CD1c-positive myeloid dendritic cell (primary cell): ENCODE results near the gene AHNAK2.
"Not testable (repeated sequence)": the region's sequence is repeated elsewhere in the genome, so short reads cannot be mapped to it uniquely, and the experiment has no call there.

ENCODE experiments used
- DNase-seq: peaks from one replicate; pipeline ENCODE4 v3.0.0-alpha.2; 2016; ENCODE audit errors: extremely low spot score

The AHNAK2 gene

DNA sequence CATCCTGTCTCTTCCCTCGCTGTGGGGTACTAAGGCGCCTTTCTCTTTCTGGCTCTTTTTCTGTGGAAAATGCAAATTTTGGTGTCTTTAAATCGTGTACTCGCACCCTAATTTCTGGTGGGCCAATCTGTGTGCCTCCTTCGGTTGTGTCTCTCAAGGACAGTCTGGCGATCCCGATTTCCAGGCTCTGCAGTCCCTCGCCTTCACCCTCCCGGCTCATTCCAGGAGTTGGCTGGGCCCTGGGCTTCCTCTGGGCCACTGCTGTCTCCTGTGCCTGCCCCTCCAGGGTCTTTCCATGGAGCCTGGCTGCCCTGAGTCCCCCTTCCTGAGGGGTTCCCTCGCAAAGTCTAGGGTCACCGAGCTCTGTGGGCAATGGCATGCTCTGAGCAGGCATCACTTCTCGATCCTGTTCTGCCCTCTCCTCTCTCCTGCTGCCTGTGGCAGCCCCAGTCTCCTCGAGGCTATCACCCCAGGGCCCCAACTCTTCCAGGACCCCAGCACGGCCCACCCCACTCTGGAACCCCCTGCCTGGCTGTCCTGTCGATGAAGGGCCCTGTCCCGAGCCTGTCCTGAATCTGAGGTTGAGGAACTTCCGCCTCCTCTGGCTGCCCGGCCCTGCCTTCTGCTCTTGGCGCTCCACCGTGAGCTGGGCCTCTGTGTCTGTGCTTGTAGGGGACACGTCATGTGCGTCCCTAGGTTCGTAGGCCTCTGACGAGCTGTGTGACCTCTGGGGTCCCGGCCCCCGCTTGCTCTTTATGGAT, 24.1 kb downstream of the AHNAK2 start:
- no peak for DNase-seq

DNA sequence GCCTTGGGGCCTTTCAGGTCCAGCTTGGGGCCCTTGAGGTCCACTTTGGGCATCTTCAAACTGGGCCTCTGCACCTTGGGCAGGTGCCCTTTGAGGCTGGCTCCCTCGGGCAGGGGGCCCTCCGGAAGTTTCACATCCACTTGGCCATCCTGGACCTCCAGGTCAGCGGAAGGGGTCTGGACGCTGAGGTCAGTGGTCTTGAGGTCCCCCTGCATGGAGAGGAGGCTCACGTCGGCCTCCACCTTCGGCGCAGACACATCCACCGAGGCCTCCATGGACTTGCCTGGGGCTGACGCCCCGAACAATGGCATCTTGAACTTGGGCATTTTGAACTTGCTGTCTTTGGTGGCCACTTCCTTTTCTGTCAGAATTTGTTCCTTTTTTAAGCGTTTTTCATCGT, 25.1 kb downstream of the AHNAK2 start:
- DNase-seq: no peak

DNA sequence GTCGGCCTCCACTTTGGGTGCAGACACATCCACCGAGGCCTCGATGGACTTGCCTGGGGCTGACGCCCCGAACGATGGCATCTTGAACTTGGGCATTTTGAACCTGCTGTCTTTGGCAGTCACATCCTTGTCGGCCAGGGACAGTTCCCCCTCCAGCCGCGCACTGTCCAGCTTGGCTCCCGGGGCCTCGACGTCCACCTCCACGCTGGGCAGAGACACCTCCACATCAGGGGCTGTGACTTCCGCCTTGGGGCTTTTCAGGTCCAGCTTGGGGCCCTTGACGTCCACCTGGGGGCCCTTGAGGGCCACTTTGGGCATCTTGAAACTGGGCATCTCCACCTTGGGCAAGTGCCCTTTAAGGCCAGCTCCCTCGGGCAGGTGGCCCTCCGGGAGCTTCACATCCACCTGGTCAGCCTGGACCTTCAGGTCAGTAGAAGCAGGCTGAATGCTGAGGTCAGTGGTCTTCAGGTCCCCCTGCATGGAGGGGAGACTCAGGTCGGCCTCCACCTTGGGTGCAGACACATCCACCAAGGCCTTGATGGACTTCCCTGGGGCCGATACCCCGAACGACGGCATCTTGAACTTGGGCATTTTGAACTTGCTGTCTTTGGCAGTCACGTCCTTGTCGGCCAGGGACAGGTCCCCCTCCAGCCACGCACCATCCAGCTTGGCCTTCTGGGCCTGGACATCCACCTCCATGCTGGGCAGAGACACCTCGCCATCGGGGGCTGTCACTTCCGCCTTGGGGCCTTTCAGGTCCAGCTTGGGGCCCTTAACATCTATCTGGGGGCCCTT, 26.1 kb downstream of the AHNAK2 start:
- DNase-seq: not testable (repeated sequence)

DNA sequence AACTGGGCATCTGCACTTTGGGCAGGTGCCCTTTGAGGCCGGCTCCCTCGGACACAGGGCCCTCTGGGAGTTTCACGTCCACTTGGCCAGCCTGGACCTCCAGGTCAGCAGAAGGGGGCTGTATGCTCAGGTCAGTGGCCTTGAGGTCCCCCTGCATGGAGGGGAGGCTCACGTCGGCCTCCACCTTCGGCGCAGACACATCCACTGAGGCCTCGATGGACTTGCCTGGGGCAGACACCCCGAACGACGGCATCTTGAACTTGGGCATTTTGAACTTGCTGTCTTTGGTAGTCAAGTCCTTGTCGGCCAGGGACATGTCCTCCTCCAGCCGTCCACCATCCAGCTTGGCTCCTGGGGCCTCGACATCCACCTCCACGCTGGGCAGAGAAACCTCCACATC, 27.5 kb downstream of the AHNAK2 start:
- DNase-seq: not testable (repeated sequence)

DNA sequence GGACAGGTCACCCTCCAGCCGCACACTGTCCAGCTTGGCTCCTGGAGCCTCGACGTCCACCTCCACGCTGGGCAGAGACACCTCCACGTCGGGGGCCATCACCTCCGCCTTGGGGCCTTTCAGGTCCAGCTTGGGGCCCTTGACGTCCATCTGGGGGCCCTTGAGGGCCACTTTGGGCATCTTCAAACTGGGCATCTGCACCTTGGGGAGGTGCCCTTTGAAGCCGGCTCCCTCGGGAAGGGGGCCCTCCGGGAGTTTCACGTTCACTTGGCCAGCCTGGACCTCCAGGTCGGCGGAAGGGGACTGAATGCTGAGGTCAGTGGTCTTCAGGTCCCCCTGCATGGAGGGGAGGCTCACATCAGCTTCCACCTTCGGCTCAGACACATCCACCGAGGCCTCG, 28.2 kb downstream of the AHNAK2 start:
- DNase-seq: no peak

DNA sequence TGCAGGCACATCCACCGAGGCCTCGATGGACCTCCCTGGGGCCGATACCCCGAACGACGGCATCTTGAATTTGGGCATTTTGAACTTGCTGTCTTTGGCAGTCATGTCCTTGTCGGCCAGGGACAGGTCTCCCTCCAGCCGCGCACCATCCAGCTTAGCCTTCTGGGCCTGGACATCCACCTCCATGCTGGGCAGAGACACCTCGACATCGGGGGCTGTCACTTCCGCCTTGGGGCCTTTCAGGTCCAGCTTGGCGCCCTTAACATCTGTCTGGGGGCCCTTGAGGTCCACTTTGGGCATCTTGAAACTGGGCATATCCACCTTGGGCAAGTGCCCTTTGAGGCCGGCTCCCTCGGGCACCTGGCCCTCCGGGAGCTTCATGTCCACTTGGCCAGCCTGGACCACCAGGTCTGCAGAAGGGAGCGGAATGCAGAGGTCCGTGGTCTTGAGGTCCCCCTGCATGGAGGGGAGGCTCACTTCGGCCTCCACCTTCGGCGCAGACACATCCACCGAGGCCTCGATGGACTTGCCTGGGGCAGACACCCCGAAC, 28.7 kb downstream of the AHNAK2 start:
- not testable (repeated sequence) for DNase-seq

DNA sequence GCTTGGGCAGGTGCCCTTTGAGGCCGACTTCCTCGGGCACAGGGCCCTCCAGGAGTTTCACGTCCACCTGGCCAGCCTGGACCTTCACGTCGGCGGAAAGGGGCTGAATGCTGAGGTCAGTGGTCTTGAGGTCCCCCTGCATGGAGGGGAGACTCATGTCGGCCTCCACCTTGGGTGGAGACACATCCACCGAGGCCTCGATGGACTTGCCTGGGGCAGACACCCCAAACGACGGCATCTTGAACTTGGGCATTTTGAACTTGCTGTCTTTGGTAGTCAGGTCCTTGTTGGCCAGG, 29.5 kb downstream of the AHNAK2 start:
- no peak for DNase-seq

DNA sequence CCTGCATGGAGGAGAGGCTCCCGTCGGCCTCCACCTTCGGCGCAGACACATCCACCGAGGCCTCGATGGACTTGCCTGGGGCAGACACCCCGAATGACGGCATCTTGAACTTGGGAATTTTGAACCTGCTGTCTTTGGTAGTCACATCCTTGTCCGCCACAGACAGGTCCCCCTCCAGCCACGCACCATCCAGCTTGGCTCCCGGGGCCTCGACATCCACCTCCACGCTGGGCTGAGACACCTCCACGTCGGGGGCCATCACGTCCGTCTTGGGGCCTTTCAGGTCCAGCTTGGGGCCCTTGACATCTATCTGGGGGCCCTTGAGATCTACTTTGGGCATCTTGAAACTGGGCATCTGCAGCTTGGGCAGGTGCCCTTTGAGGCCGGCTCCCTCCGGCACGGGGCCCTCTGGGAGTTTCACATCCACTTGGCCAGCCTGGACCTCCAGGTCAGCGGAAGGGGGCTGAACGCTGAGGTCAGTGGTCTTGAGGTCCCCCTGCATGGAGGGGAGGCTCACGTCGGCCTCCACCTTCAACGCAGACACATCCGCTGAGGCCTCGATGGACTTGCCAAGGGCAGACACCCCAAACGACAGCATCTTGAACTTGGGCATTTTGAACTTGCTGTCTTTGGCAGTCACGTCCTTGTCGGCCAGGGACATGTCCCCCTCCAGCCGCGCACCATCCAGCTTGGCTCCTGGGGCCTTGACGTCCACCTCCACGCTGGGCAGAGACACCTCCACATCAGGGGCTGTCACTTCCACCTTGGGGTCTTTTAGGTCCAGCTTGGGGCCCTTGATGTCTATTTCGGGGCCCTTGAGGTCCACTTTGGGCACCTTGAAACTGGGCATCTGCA, 30.1 kb downstream of the AHNAK2 start:
- not testable (repeated sequence) for DNase-seq

DNA sequence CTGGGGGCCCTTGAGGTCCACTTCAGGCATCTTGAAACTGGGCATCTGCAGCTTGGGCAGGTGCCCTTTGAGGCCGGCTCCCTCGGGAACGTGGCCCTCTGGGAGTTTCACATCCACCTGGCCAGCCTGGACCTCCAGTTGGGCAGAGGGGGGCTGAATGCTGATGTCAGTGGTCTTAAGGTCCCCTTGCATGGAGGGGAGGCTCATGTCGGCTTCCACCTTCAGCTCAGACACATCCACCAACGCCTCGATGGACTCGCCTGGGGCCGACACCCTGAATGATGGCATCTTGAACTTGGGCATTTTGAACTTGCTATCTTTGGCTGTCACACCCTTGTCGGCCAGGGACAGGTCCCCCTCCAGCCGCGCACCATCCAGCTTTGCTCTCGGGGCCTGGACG, 31.0 kb downstream of the AHNAK2 start:
- DNase-seq: not testable (repeated sequence)

DNA sequence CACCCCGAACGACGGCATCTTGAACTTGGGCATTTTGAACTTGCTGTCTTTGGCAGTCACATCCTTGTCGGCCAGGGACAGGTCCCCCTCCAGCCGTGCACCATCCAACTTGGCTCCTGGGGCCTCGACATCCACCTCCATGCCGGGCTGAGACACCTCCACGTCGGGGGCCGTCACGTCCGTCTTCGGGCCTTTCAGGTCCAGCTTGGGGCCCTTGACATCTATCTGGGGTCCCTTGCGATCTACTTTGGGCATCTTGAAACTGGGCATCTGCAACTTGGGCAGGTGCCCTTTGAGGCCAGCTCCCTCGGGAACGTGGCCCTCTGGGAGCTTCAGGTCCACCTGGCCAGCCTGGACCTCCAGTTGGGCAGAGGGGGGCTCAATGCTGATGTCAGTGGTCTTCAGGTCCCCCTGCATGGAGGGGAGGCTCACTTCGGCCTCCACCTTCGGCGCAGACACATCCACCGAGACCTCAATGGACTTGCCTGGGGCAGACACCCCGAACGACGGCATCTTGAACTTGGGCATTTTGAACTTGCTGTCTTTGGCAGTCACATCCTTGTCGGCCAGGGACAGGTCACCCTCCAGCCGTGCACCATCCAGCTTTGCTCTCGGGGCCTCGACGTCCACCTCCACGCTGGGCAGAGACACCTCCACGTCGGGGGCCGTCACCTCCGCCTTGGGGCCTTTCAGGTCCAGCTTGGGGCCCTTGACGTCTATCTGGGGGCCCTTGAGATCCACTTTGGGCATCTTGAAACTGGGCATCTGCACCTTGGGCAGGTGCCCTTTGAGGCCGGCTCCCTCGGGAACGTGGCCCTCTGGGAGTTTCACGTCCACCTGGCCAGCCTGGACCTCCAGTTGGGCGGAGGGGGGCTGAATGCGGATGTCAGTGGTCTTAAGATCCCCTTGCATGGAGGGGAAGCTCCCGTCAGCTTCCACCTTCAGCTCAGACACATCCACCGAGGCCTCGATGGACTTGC, 31.9 kb downstream of the AHNAK2 start:
- DNase-seq: not testable (repeated sequence)

DNA sequence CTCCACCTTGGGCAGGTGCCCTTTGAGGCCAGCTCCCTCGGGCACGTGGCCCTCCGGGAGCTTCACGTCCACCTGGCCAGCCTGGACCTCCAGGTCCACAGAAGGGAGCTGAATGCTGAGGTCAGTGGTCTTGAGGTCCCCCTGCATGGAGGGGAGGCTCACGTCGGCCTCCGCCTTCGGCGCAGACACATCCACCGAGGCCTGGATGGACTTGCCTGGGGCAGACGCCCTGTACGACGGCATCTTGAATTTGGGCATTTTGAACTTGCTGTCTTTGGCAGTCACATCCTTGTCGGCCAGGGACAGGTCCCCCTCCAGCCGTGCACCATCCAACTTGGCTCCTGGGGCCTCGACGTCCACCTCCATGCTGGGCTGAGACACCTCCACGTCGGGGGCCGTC, 32.9 kb downstream of the AHNAK2 start:
- DNase-seq: not testable (repeated sequence)

DNA sequence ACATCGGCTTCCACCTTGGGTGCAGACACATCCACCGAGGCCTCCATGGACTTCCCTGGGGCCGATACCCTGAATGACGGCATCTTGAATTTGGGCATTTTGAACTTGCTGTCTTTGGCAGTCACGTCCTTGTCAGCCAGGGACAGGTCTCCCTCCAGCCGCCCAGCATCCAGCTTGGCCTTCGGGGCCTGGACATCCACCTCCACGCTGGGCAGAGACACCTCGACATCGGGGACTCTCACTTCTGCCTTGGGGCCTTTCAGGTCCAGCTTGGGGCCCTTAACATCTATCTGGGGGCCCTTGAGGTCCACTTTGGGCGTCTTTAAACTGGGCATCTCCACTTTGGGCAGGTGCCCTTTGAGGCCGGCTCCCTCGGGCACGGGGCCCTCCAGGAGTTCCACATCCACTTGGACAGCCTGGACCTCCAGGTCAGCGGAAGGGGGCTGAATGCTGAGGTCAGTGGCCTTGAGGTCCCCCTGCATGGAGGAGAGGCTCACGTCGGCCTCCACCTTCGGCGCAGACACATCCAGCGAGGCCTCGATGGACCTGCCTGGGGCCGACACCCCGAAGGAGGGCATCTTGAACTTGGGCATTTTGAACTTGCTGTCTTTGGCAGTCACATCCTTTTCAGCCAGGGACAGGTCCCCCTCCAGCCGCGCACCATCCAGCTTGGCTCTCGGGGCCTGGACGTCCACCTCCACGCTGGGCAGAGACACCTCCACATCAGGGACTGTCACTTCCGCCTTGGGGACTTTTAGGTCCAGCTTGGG, 33.6 kb downstream of the AHNAK2 start:
- not testable (repeated sequence) for DNase-seq

DNA sequence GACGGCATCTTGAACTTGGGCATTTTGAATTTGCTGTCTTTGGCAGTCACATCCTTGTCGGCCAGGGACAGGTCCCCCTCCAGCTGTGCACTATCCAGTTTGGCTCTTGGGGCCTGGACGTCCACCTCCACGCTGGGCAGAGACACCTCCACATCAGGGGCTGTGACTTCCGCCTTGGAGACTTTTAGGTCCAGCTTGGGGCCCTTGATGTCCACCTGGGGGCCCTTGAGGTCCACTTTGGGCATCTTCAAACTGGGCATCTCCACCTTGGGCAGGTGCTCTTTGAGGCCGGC, 34.2 kb downstream of the AHNAK2 start:
- not testable (repeated sequence) for DNase-seq

DNA sequence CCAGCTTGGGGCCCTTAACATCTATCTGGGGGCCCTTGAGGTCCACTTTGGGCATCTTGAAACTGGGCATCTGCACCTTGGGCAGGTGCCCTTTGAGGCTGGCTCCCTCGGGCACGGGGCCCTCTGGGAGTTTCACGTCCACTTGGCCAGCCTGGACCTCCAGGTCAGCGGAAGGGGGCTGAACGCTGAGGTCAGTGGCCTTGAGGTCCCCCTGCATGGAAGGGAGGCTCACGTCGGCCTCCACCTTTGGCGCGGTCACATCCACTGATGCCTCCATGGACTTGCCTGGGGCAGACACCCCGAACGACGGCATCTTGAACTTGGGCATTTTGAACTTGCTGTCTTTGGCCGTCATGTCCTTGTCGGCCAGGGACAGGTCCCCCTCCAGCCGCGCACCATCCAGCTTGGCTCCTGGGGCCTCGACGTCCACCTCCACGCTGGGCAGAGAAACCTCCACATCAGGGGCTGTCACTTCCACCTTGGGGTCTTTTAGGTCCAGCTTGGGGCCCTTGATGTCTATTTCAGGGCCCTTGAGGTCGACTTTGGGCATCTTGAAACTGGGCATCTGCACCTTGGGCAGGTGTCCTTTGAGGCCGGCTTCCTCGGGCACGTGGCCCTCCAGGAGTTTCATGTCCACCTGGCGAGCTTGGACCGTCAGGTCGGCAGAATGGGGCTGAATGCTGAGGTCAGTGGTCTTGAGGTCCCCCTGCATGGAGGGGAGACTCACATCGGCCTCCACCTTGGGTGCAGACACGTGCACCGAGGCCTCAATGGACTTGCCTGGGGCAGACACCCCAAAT, 34.8 kb downstream of the AHNAK2 start:
- not testable (repeated sequence) for DNase-seq

DNA sequence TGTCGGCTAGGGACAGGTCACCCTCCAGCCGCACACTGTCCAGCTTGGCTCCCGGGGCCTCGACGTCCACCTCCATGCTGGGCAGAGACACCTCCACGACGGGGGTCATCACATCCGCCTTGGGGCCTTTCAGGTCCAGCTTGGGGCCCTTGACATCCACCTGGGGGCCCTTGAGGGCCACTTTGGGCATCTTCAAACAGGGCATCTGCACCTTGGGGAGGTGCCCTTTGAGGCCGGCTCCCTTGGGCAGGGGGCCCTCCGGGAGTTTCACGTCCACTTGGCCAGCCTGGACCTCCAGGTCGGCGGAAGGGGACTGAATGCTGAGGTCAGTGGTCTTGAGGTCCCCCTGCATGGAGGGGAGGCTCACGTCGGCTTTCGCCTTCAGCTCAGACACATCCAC, 35.6 kb downstream of the AHNAK2 start:
- no peak for DNase-seq

DNA sequence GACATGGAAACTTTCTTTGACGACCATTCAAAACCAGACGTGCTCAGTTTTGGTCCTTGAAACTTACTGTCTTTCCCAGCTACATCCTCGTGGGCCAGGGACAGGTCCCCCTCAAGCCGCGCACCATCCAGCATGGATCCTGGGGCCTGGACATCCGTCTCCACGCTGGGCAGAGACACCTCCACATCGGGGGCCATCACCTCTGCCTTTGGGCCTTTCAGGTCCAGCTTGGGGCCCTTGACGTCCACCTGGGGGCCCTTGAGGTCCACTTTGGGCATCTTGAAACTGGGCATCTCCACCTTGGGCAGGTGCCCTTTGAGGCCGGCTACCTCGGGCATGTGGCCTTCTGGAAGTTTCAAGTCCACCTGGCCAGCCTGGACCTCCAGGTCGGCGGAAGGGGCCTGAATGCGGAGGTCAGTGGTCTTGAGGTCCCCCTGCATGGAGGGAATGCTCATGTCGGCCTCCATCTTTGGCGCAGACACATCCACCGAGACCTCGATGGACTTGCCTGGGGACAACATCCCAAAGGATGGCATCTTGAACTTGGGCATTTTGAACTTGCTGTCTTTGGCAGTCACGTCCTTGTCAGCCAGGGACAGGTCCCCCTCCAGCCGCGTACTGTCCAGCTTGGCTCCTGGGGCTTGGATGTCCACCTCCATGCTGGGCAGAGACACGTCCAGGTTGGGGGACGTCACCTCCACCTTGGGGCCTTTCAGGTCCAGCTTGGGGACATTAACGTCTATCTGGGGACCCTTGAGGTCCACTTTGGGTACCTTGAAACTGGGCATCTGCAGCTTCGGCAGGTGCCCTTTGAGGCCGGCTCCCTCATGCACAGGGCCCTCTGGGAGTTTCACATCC, 36.4 kb downstream of the AHNAK2 start:
- no peak for DNase-seq

DNA sequence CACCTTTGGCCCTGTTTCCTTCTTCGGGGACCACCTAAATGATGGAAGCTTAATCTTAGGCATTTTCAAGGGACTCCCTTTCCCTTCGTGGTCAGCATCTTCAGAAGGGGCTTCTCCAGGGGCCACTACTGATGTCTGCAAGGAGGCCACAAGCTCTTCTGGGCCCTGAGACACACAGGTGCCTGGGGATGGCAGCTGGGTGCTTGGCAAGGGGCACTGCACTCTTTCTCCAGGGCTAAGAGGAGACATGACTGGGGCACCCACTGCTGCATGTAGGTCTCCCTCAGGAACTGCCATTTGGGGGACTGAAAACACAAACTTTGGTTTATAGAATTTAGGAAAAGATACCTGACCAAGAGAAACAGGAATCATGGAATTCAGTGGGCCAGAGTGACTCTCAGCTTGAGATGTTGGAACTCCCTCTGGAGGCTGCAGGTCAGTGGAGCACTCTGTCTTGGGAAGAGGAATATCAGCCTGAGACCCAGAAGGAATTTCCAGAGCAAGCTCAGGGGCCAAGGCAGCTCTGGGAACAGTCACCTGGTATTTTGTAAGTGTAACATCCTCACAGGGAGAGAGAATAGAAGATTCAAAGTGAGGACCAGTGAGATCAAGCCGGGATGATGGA, 37.5 kb downstream of the AHNAK2 start:
- no peak for DNase-seq
